ENCODE results near the gene SENP5. TPM values are rescaled to one million over a fixed set of nuclear protein-coding genes. Genes with fewer than 3 reads are reported as not detected.

The SENP5 gene
- total and polyA plus RNA-seq, 9 of the 15 experiments (the other 6 are each of a cell fraction or from before 2014, with no cell fraction given) = 18.3 to 59.7 (median 35.8) TPM

DNA sequence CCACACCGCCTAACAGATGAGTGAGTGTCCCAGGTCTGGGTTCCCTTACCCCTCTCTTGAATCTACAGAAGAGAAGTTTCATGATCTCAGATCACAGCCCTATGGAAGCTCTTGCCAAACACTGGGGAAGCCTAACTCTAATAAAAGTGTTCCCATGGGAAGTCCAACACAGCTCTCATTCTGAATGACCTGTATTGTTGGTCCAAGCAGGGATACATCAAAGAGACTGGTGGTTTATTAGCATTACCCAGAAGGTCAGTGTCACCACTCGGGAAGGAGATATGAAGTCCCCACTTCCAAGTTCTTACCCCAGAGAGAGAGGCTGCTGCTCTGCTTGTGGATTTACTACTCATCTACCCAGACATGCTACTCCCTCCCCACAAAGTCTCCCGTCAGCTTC is 83.7 kb downstream of the SENP5 start:
- TF ChIP-seq ARID4B (CRISPR knock-in tag; IDR thresholded peaks at IDR 0.05) (no peak), VEZF1 (CRISPR knock-in tag; IDR thresholded peaks at IDR 0.05) (no peak), IFI16 (CRISPR knock-in tag; IDR thresholded peaks at IDR 0.05) (no peak), ZNF507 (tag; conservative IDR thresholded peaks at IDR 0.05) (no peak), PHF21A (IDR thresholded peaks at IDR 0.05; ENCODE audit: borderline replicate concordance, low read depth) (no peak), ZNF253 (CRISPR knock-in tag; conservative IDR thresholded peaks at IDR 0.05) (no peak), ZKSCAN8 (CRISPR knock-in tag; IDR thresholded peaks at IDR 0.05) (no peak), ILF3 (IDR thresholded peaks at IDR 0.05; ENCODE audit: borderline replicate concordance) (no peak), CEBPB (tag; IDR thresholded peaks at IDR 0.05) (no peak), ETV1 (tag; conservative IDR thresholded peaks at IDR 0.05; ENCODE audit: low read depth) (no peak), ZNF644 (tag; IDR thresholded peaks at IDR 0.05; ENCODE audit: low read depth) (no peak)
- TF ChIP-seq, protein P1, sequence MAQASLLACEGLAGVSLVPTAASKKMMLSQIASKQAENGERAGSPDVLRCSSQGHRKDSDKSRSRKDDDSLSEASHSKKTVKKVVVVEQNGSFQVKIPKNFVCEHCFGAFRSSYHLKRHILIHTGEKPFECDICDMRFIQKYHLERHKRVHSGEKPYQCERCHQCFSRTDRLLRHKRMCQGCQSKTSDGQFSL (CRISPR knock-in tag; IDR thresholded peaks at IDR 0.05) = no peak
- TF ChIP-seq, protein P1 (tag; IDR thresholded peaks at IDR 0.05) = no peak
- TF ChIP-seq, protein P2, sequence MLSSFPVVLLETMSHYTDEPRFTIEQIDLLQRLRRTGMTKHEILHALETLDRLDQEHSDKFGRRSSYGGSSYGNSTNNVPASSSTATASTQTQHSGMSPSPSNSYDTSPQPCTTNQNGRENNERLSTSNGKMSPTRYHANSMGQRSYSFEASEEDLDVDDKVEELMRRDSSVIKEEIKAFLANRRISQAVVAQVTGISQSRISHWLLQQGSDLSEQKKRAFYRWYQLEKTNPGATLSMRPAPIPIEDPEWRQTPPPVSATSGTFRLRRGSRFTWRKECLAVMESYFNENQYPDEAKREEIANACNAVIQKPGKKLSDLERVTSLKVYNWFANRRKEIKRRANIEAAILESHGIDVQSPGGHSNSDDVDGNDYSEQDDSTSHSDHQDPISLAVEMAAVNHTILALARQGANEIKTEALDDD (IDR thresholded peaks at IDR 0.05) = no peak
- H4K20me1 ChIP-seq (replicated peaks; ENCODE audit: control insufficient read depth, insufficient read depth, low read length) = no peaks in the 10 kb centered on the region
- CTCF ChIA-PET (ENCODE audit: low intra/inter-chr PET ratio) = interaction anchor here (0.6 kb wide), 1 partner anchor 51 kb away, joined by 6 read pairs; no protein-coding TSS in a partner anchor
- H3K4me1 ChIP-seq (replicated peaks in 1 of 2; ENCODE audit: control insufficient read depth in 2 of 2, insufficient read depth in 2 of 2, low read length in 2 of 2) = peaks cover 0 to 19% of the 10 kb centered on the region in 2 experiments; a peak in 4 of 5 replicates
- POLR2A ChIA-PET = interaction anchor here (1.0 kb wide), 1 partner anchor 60 kb away, joined by 3 read pairs; no protein-coding TSS in a partner anchor
- FAIRE-seq = peak; percentile 44
- DNase-seq (ENCODE audit: extremely low read depth in 1 of 4, low spot score in 3 of 4) = no peak
- H3K9me3 ChIP-seq (replicated peaks; ENCODE audit: control insufficient read depth, insufficient read depth, low read depth, low read length) = no peaks in the 10 kb centered on the region
- no peak for ATAC-seq
- H3K27ac ChIP-seq (ENCODE audit: extremely low read depth, low read depth, low read length) = no peak overlapping the region
- no peak overlapping the region for H3K4me2 ChIP-seq (ENCODE audit: insufficient read depth, low read length)
- in situ Hi-C loops (cut with MboI) (no loop called here), intact Hi-C loops (cut with micrococcal nuclease) (no loop called here)
- H2AFZ ChIP-seq (ENCODE audit: low read depth, low read length) = no peak overlapping the region
- H3K9ac ChIP-seq (ENCODE audit: insufficient read depth in 1 of 2, low read depth in 2 of 2, low read length in 2 of 2) = peak overlapping the region in 1 of 2 experiments; percentile 62; a peak in 1 of 4 replicates
- BruUV-seq (replicated peaks) = no TSS peak
- no peaks in the 10 kb centered on the region for H3K9me1 ChIP-seq (ENCODE audit: control insufficient read depth, insufficient read depth, low read length)
- H3K79me2 ChIP-seq (ENCODE audit: control insufficient read depth, insufficient read depth, low read length) = no peaks in the 10 kb centered on the region
- no peaks in the 10 kb centered on the region for H3K36me3 ChIP-seq (ENCODE audit: control insufficient read depth, insufficient read depth, low read length)
- 39% methylated on average over 3 of the region's 3 CpGs for WGBS (ENCODE audit: insufficient coverage, low coverage, missing lambda C conversion rate)
- H3K27me3 ChIP-seq (ENCODE audit: control insufficient read depth in 2 of 2, insufficient read depth in 2 of 2, low read length in 2 of 2) = peaks cover 3 to 4% of the 10 kb centered on the region in 2 experiments; a peak in 1 of 5 replicates
- H3K4me3 ChIP-seq = no peak overlapping the region

All from K562 (cell line).